Measurements from ENCODE around the gene NTM.

NTM gene

GRCh38 chr11:131470216-131470925 lies 100.0 kb downstream of the NTM start:
- DNase-seq (ENCODE audit: extremely low read depth, low read depth) = no peak
- TF ChIP-seq CTCF (IDR thresholded peaks at IDR 0.05; ENCODE audit: low read depth, low read length) = no peak

- no peak for TF ChIP-seq CTCF (IDR thresholded peaks at IDR 0.05; ENCODE audit: low read depth, low read length)
- no peak for DNase-seq (ENCODE audit: extremely low read depth, low read depth)
Measured at GRCh38 chr11:131471976-131472375, 101.6 kb downstream of the NTM start.

DNA sequence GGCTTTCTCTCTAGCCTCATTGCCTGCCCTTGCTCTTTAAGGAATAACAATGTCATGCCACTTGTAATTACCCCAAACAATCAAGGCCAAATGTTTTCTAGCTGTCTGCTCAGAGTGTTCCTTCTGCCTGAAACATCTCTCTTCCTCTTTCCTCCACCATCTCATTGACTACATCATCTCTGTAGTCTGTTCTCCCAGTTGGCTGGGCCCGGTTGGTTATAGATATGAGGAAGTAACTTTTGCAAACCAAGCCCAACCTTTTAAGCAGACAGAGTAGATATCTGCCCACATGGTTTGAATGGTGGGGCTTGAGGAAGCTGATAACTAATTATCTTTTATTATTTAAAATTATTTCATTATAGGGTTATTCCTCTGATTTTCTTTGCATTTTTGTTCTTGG lies 104.5 kb downstream of the NTM start:
- TF ChIP-seq CTCF (IDR thresholded peaks at IDR 0.05; ENCODE audit: low read depth, low read length) = no peak
- DNase-seq (ENCODE audit: extremely low read depth, low read depth) = no peak

DNA sequence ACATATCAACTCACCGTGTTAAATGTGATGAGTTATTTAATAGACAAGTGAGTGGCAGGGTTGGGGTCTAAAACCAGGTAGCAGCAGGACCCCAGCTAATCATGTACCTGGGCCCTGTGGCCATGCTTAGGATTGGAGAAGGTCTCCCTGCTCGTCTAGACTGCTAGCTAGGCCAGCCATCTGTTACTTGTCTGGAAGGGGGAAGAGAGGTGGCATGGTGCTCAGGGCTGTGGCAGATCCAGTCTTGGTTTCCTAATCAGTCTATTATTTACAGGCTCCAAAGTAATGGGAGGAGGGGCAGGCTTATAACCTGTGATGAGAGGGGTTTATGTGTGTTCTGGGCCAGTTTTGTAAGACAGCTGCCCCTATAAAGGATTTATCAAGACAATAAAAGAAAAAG lies 105.9 kb downstream of the NTM start:
- no peak for TF ChIP-seq CTCF (IDR thresholded peaks at IDR 0.05; ENCODE audit: low read depth, low read length)
- DNase-seq (ENCODE audit: extremely low read depth, low read depth) = no peak

DNA sequence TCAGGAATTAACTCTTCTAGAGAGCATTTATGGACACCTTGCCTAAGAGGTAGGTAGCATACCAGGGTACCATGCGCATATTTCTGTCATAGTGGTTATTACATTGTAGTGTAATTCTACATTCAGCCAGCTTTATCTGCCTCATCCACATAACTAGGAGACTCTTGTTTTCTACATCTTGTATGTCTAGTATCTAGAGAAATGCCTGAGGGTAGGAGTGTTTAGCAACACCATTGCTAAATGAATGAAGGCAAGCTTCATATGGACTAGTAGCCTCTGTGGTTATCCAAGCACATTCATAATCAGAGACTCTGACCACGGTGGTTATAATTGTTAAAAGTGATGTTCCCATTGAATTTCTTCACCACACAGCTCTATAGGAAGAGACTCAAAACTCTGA lies 107.9 kb downstream of the NTM start:
- TF ChIP-seq CTCF (IDR thresholded peaks at IDR 0.05; ENCODE audit: low read depth, low read length) = no peak
- no peak for DNase-seq (ENCODE audit: extremely low read depth, low read depth)

GRCh38 chr11:131481303-131481702 lies 110.9 kb downstream of the NTM start:
- no peak for TF ChIP-seq CTCF (IDR thresholded peaks at IDR 0.05; ENCODE audit: low read depth, low read length)

DNA sequence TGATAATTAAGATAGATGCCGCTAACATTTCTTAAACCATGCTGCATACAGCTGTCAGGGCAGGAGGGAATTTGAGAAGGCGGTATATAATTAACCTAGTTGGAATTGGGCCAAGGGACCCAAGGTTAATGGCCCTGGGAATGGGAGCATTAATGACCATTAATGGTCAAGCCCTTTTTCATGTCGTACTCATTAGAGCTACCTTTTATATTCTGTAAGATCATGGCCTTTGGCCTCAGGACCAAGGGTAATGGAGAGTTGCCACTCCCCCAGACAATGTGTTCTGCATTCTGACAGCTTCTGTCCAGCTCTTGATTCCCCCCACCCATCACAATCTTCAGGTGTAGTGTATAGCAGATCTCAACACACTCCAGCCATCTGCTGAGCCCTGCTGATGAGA lies 111.6 kb downstream of the NTM start:
- DNase-seq (ENCODE audit: extremely low read depth, low read depth) = no peak
- TF ChIP-seq CTCF (IDR thresholded peaks at IDR 0.05; ENCODE audit: low read depth, low read length) = no peak

More at GRCh38 chr11:131481303-131481702, 110.9 kb downstream of the NTM start:
- no peak for DNase-seq (ENCODE audit: extremely low read depth, low read depth)

Measured in AG09319 (cell line).